Activated CD4-positive, alpha-beta memory T cell treated with anti-CD3 and anti-CD28 coated beads, Interleukin-2, amount 10 ng/mL, durations not matched to agents 7 days and 5 days (primary cell): ENCODE data around the gene FRMPD1. TPM values are rescaled to one million over a fixed set of nuclear protein-coding genes. Genes with fewer than 3 reads are reported as not detected.

Experiments
- CTCF ChIA-PET: fragments of 350-600 bp; sonication (Branson Sonifier 250); formaldehyde crosslinking; loops from one replicate; lab custom pipeline; 2021; ENCODE audit warnings: antibody characterized with exemption, inconsistent platforms; lab: Charles Lee
- POLR2A ChIA-PET: fragments of 350-600 bp; sonication (Branson Sonifier 250); formaldehyde crosslinking; loops from one replicate; lab custom pipeline; 2021; ENCODE audit warnings: antibody characterized with exemption; lab: Charles Lee
- DNase-seq: peaks from one replicate; pipeline ENCODE4 v3.0.0-alpha.2; 2020
- H3K27ac Mint-ChIP-seq: one replicate; pipeline ENCODE4 v1.8.0; 2021; ENCODE audit warnings: mild to moderate bottlenecking, mixed read lengths
- H3K27me3 Mint-ChIP-seq: one replicate; pipeline ENCODE4 v1.8.0; 2021; ENCODE audit warnings: mixed read lengths
- H3K36me3 Mint-ChIP-seq: one replicate; pipeline ENCODE4 v1.8.0; 2021; ENCODE audit warnings: low read depth, mixed read lengths
- H3K4me1 Mint-ChIP-seq: one replicate; pipeline ENCODE4 v1.8.0; 2021; ENCODE audit warnings: mixed read lengths
- H3K4me3 Mint-ChIP-seq: one replicate; pipeline ENCODE4 v1.8.0; 2021; ENCODE audit warnings: mild to moderate bottlenecking, mixed read lengths
- H3K9me3 Mint-ChIP-seq: one replicate; pipeline ENCODE4 v1.8.0; 2021; ENCODE audit warnings: mixed read lengths
- total RNA-seq, 2 experiments: library from RNA; stranded (reverse); gene quantifications; one replicate each; pipeline ENCODE4 v1.2.3, GENCODE V29; 2021

The FRMPD1 gene
- total RNA-seq, 2 experiments from 2014 or later, result not detected

DNA sequence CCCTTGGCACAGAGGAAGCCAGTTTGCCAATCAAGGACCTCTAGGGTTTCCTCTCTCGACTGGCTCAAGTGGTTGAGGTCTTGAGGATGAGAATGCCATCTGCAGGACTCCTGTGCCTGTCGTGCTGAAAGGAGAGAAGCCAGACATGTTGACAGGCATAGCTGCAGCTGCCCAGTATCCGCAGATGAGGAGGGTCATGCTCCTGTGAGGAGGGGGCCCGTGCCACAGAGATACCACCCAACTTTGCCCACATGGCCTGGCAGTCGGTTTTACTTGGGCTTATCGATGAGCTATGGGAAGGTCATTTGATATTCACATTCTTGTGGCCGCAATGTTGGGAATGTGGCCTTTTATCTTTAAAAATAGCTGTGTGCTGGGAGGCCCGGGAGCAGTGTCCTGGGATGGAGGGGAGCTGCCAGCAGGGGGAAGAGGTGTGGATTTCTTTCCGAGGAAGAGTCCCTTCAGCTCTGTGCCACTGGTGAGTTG lies 17.4 kb downstream of the FRMPD1 start:
- Mint-ChIP-seq H3K36me3 (no peaks in the 10 kb centered on the region), H3K4me3 (no peak overlapping the region), H3K4me1 (no peaks in the 10 kb centered on the region), H3K27ac (no peak overlapping the region), H3K27me3 (peaks cover 53% of the 10 kb centered on the region), H3K9me3 (no peaks in the 10 kb centered on the region)
- ChIA-PET CTCF (no interaction called here), POLR2A (no interaction called here)
- DNase-seq, result no peak

GRCh38 chr9:37669232-37669631 lies 18.5 kb downstream of the FRMPD1 start:
- Mint-ChIP-seq H3K4me1 (no peaks in the 10 kb centered on the region), H3K27ac (no peak overlapping the region), H3K27me3 (peaks cover 51% of the 10 kb centered on the region), H3K36me3 (no peaks in the 10 kb centered on the region), H3K4me3 (no peak overlapping the region), H3K9me3 (no peaks in the 10 kb centered on the region)
- no peak for DNase-seq
- POLR2A ChIA-PET, result no interaction called here
- CTCF ChIA-PET, result no interaction called here

DNA sequence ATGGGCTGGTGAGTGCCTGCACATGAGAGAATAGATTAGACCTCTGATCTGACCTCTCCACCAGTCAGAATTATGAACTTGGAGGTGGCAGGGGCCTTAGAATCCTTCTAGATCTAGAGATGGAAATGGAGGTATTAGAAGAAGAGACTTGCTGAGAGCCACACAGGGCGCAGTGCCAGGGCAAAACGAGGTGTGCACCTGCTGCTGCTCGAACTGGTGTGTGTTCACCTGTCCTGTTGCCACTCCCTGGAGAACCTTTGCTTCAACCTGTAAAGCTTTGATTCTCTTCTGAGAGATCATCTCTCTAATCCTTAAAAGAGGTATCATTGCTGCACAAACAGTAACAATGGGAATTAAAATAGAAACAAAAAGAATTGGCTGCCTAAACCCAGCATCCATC lies 24.9 kb downstream of the FRMPD1 start:
- CTCF ChIA-PET, result no interaction called here
- POLR2A ChIA-PET, result no interaction called here
- Mint-ChIP-seq H3K9me3 (no peaks in the 10 kb centered on the region), H3K27ac (no peak overlapping the region), H3K4me3 (no peak overlapping the region), H3K27me3 (peaks cover 37% of the 10 kb centered on the region), H3K36me3 (no peaks in the 10 kb centered on the region), H3K4me1 (no peaks in the 10 kb centered on the region)
- DNase-seq, result no peak

DNA sequence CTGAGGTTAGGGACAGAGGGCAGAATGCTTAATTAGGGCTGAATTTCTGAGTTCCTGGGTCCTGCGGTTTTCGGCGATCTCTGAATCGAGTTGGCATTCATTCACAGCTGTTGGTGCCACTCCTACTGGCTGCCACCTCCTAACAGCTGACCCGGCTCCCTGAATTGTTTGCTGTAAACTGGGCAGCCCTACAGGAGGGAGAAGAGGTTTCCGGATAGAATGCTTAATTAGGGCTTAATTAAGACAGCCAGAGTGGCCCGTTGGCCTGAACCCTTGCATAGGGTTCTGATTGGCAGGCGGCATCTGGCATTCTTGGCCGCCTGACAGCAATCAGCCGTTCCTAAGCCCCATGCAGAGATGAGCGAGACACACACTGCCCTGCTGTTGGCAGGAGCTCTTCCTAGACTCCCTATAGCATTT lies 25.7 kb downstream of the FRMPD1 start:
- CTCF ChIA-PET, result no interaction called here
- no peak overlapping the region for H3K27ac Mint-ChIP-seq
- H3K4me1 Mint-ChIP-seq, result no peaks in the 10 kb centered on the region
- H3K9me3 Mint-ChIP-seq, result no peaks in the 10 kb centered on the region
- POLR2A ChIA-PET, result no interaction called here
- no peaks in the 10 kb centered on the region for H3K36me3 Mint-ChIP-seq
- no peak overlapping the region for H3K4me3 Mint-ChIP-seq
- no peak for DNase-seq
- H3K27me3 Mint-ChIP-seq, result peaks cover 34% of the 10 kb centered on the region

- Mint-ChIP-seq H3K9me3 (no peaks in the 10 kb centered on the region), H3K27me3 (peaks cover 38% of the 10 kb centered on the region), H3K4me1 (no peaks in the 10 kb centered on the region), H3K36me3 (no peaks in the 10 kb centered on the region), H3K27ac (no peak overlapping the region), H3K4me3 (no peak overlapping the region)
- CTCF ChIA-PET, result no interaction called here
- POLR2A ChIA-PET, result no interaction called here
- DNase-seq, result no peak
Measured at GRCh38 chr9:37677435-37677834, 26.7 kb downstream of the FRMPD1 start.

- Mint-ChIP-seq H3K9me3 (no peaks in the 10 kb centered on the region), H3K27ac (no peak overlapping the region), H3K4me3 (no peak overlapping the region), H3K27me3 (peaks cover 49% of the 10 kb centered on the region), H3K36me3 (no peaks in the 10 kb centered on the region), H3K4me1 (no peaks in the 10 kb centered on the region)
- POLR2A ChIA-PET, result no interaction called here
- CTCF ChIA-PET, result no interaction called here
- DNase-seq, result no peak
Measured at GRCh38 chr9:37678789-37679273, 28.1 kb downstream of the FRMPD1 start.

DNA sequence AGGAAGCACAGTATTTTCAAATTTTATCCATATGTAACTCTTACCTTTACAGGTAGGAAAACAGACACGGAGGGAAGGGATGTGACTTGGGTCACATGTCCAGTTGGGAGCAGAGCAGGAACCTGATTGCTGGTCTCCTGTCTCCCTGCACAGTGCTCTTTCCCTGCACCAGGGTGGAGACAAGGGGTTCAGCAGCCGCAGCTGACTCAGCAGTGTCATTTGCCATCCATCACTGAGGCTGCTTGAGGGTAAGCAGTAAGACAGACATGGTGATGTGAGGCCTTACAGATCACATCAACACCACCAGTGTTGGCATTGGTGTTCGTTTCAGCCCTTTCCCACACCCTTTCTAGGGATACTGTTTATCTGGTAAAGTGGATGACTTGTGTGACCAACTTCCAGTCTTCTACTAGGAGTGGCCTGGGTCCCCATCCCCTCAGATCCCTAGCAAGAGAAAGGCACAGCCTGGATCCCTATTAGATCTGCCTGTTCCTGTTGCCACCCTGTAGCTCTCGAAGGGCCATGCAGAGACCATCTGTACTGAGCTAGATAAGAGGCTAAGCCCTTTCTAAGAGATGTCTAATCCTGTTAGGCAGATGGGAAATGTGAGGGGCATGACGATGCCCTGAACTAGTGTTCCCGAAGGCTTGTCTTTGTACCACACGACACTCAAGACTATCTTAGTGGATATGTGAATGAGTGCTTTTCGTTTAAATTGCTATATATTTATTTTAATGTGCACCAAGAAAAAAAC lies 29.1 kb downstream of the FRMPD1 start:
- H3K4me1 Mint-ChIP-seq, result no peaks in the 10 kb centered on the region
- ChIA-PET POLR2A (no interaction called here), CTCF (no interaction called here)
- H3K27ac Mint-ChIP-seq, result no peak overlapping the region
- no peaks in the 10 kb centered on the region for H3K36me3 Mint-ChIP-seq
- peaks cover 46% of the 10 kb centered on the region for H3K27me3 Mint-ChIP-seq
- no peaks in the 10 kb centered on the region for H3K9me3 Mint-ChIP-seq
- DNase-seq, result no peak
- H3K4me3 Mint-ChIP-seq, result no peak overlapping the region

DNA sequence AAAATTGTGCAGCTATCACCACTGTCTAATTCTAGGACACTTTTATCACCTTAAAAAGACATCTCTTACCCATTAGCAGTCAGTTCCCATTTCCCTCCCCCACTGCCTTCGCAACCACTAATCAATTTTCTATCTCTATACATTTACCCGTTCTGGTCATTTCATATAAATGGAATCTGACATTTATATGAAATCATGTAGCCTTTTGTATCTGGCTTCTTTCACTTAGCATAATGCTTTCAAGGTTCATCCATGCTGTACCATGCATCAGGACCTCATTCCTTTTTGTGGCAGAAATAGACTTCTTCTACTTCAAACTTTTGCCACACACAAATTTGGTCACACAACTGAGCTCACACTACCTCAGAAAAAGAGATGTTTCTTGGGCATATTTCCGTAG lies 32.2 kb downstream of the FRMPD1 start:
- H3K4me1 Mint-ChIP-seq, result no peaks in the 10 kb centered on the region
- H3K36me3 Mint-ChIP-seq, result no peaks in the 10 kb centered on the region
- H3K9me3 Mint-ChIP-seq, result no peaks in the 10 kb centered on the region
- no peak overlapping the region for H3K4me3 Mint-ChIP-seq
- no peak for DNase-seq
- H3K27ac Mint-ChIP-seq, result no peak overlapping the region
- CTCF ChIA-PET, result no interaction called here
- POLR2A ChIA-PET, result no interaction called here
- H3K27me3 Mint-ChIP-seq, result peaks cover 53% of the 10 kb centered on the region

DNA sequence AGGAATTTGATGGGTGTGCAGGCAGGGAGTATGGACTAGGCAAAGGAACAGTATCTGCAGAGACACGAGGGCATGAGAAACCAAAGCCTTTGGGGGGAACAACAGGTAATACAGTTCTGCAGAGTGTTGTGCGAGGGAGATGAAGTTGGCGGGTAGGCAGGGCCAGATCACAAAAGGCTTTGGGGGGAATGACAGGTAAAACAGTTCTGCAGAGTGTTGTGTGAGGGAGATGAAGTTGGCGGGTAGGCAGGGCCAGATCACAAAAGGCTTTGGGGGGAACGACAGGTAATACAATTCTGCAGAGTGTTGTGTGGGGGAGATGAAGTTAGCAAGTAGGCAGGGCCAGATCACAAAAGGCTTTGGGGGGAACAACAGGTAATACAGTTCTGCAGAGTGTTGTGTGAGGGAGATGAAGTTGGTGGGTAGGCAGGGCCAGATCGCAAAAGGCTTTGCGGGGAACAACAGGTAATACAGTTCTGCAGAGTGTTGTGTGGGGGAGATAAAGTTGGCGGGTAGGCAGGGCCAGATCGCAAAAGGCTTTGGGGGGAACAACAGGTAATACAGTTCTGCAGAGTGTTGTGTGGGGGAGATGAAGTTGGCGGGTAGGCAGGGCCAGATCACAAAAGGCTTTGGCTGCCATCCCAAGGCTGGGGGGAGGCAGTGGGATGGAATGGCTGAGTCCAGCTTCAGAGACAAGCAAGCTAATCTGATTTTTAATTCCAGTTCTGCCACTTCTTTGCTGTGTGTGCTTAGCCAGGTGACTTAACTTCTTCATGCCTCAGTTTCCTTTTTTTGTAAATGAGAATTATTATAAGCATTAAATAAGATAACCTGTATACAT lies 33.0 kb downstream of the FRMPD1 start:
- no peak overlapping the region for H3K27ac Mint-ChIP-seq
- H3K9me3 Mint-ChIP-seq, result no peaks in the 10 kb centered on the region
- H3K4me1 Mint-ChIP-seq, result no peaks in the 10 kb centered on the region
- ChIA-PET POLR2A (no interaction called here), CTCF (no interaction called here)
- no peaks in the 10 kb centered on the region for H3K36me3 Mint-ChIP-seq
- DNase-seq, result no peak
- H3K4me3 Mint-ChIP-seq, result no peak overlapping the region
- H3K27me3 Mint-ChIP-seq, result peaks cover 53% of the 10 kb centered on the region

DNA sequence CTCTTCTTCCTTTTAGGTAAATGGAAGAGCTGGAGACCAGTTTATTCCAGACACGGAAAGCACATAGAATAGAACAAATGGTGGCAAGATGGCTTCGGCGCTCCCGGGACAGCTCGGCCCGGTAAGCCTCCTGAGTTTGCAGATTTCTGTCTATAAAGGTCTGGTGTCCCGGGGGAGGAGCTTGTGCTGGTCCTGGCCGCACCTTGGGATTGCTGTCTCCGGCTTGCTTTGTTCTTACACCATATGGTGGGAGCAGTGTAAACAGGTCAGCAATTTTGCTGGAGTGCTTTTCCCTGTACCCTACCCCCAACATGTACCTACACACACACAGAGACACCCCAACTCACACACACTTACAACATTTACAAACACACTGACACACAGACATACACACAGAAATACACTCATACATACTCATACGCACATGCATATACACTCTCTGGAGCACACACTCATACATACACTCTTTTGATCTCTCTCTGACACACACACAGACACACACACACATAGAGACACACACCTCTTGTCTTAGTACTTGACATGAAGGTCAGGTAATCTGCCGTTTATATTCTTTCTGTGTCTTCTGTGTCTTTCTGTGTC lies 42.0 kb downstream of the FRMPD1 start:
- H3K27me3 Mint-ChIP-seq, result peaks cover 48% of the 10 kb centered on the region
- no peaks in the 10 kb centered on the region for H3K4me1 Mint-ChIP-seq
- H3K4me3 Mint-ChIP-seq, result no peak overlapping the region
- ChIA-PET POLR2A (no interaction called here), CTCF (no interaction called here)
- DNase-seq, result no peak
- H3K9me3 Mint-ChIP-seq, result no peaks in the 10 kb centered on the region
- no peaks in the 10 kb centered on the region for H3K36me3 Mint-ChIP-seq
- no peak overlapping the region for H3K27ac Mint-ChIP-seq

DNA sequence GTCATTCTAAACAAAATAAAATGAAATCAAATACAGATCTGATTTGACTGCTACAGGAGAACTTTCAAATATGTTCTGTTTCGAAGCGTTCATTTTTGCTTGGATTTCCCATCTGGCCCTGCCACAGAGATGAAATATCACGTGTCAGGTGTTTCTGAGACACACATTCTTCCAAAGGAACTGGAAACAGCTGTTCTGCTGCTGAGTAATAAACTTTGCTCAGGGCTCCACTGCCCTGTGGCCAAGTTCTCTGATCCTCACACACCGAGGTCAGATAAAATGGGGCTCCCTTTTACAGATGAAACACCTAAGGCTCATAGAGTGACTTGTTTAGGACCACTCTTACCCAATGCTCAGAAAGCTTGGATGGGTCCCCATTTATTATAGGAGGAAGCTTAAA lies 42.5 kb downstream of the FRMPD1 start:
- ChIA-PET CTCF (no interaction called here), POLR2A (no interaction called here)
- Mint-ChIP-seq H3K9me3 (no peaks in the 10 kb centered on the region), H3K4me1 (no peaks in the 10 kb centered on the region), H3K27me3 (peaks cover 48% of the 10 kb centered on the region), H3K4me3 (no peak overlapping the region), H3K27ac (no peak overlapping the region), H3K36me3 (no peaks in the 10 kb centered on the region)
- DNase-seq, result no peak

- DNase-seq, result no peak
- Mint-ChIP-seq H3K4me1 (no peaks in the 10 kb centered on the region), H3K36me3 (no peaks in the 10 kb centered on the region), H3K27me3 (peaks cover 45% of the 10 kb centered on the region), H3K9me3 (no peaks in the 10 kb centered on the region), H3K4me3 (no peak overlapping the region), H3K27ac (no peak overlapping the region)
- CTCF ChIA-PET, result no interaction called here
- POLR2A ChIA-PET, result no interaction called here
Measured at GRCh38 chr9:37694355-37694754, 43.6 kb downstream of the FRMPD1 start.

GRCh38 chr9:37696528-37696927 lies 45.8 kb downstream of the FRMPD1 start:
- no peak overlapping the region for H3K4me3 Mint-ChIP-seq
- H3K36me3 Mint-ChIP-seq, result no peaks in the 10 kb centered on the region
- peaks cover 40% of the 10 kb centered on the region for H3K27me3 Mint-ChIP-seq
- no peaks in the 10 kb centered on the region for H3K9me3 Mint-ChIP-seq
- ChIA-PET CTCF (interaction anchor here (0.6 to 0.9 kb wide), 2 partner anchors 11 to 267 kb away, joined by 3 to 5 read pairs; no protein-coding TSS in a partner anchor), POLR2A (no interaction called here)
- no peak overlapping the region for H3K27ac Mint-ChIP-seq
- DNase-seq, result no peak
- no peaks in the 10 kb centered on the region for H3K4me1 Mint-ChIP-seq
